GM12878 (cell line): Measurements from ENCODE around the gene MSI2. TPM values are rescaled to one million over a fixed set of nuclear protein-coding genes. Genes with fewer than 3 reads are reported as not detected.

Experiments
- ATAC-seq: fragments of 200-7000 bp; cut with Tn5 transposase; 3 replicates; pipeline ENCODE4 v1.9.1; 2020; ENCODE audit warnings: mild to moderate bottlenecking, moderate library complexity
- BruUV-seq: library from RNA; stranded (reverse); fragments of 400-500 nt; replicated peaks from 2 replicates; lab custom pipeline; 2021; lab: Mats Ljungman, UMichigan
- CTCF ChIA-PET: fragments of 300-600 bp; sonication (Branson Sonifier 250); formaldehyde crosslinking; extraction: SDS; loops from one replicate; lab custom pipeline; 2021; ENCODE audit warnings: inconsistent platforms; lab: Yijun Ruan, JAX
- POLR2A ChIA-PET: fragments of 350-600 bp; formaldehyde crosslinking; extraction: SDS; loops from one replicate; lab custom pipeline; 2021; ENCODE audit warnings: inconsistent platforms; lab: Charles Lee
- RAD21 ChIA-PET: fragments of 300-600 bp; sonication (Branson Sonifier 250); formaldehyde crosslinking; loops from one replicate; lab custom pipeline; 2023; ENCODE audit warnings: antibody characterized with exemption; ENCODE audit not compliant: unreplicated experiment; lab: Charles Lee
- SMC1A ChIA-PET: fragments of 300-600 bp; sonication (Branson Sonifier 250); formaldehyde crosslinking; loops from one replicate; lab custom pipeline; 2023; ENCODE audit not compliant: unreplicated experiment, uncharacterized antibody; lab: Charles Lee
- DNase-seq: peaks from one replicate; pipeline ENCODE4 v3.0.0-alpha.2; 2011; ENCODE audit warnings: low read depth, low spot score
- FAIRE-seq: peaks from 3 replicates; lab custom pipeline; 2011; peaks lifted over from hg19 to GRCh38; lab: Jason Lieb, UNC
- H2AFZ ChIP-seq: 2 replicates; pipeline ENCODE4 v1.6.0; 2011; ENCODE audit warnings: low read depth, low read length, control low read depth; ENCODE audit not compliant: control insufficient read depth
- H3K27ac ChIP-seq: 2 replicates; pipeline ENCODE4 v1.5.1; 2011; ENCODE audit warnings: control low read depth; ENCODE audit not compliant: control insufficient read depth, insufficient read depth
- H3K27me3 ChIP-seq, 2 experiments: replicated peaks in 1 of 2; 2 replicates each; pipeline versions ENCODE4 v1.6.0 to v1.6.1; 2011; ENCODE audit warnings: low read length in 1 of 2; ENCODE audit not compliant: control insufficient read depth in 2 of 2, insufficient read depth in 2 of 2
- H3K36me3 ChIP-seq, 2 experiments: 2 replicates each; pipeline ENCODE4 v1.5.1; 2011; ENCODE audit warnings: low read length in 1 of 2; ENCODE audit not compliant: control insufficient read depth in 2 of 2, insufficient read depth in 2 of 2
- H3K4me1 ChIP-seq: 2 replicates; pipeline ENCODE4 v1.6.1; 2011; ENCODE audit warnings: mild to moderate bottlenecking, low read length, moderate library complexity, mixed read lengths; ENCODE audit not compliant: control insufficient read depth, insufficient read depth
- H3K4me2 ChIP-seq: 2 replicates; pipeline ENCODE4 v1.6.0; 2011; ENCODE audit warnings: control low read depth; ENCODE audit not compliant: control insufficient read depth, insufficient read depth
- H3K4me3 ChIP-seq: fragments of 200-600 bp; sonication (generic); 2 replicates; pipeline ENCODE4 v1.5.1; 2016
- H3K79me2 ChIP-seq: 2 replicates; pipeline ENCODE4 v1.6.0; 2011; ENCODE audit warnings: low read length; ENCODE audit not compliant: control insufficient read depth, insufficient read depth
- H3K9ac ChIP-seq: 2 replicates; pipeline ENCODE4 v1.8.0; 2011; ENCODE audit warnings: low read length, control low read depth, mixed read lengths; ENCODE audit not compliant: control insufficient read depth, insufficient read depth
- H3K9me3 ChIP-seq: replicated peaks from 3 replicates; pipeline ENCODE4 v1.5.1; 2011; ENCODE audit warnings: mild to moderate bottlenecking, low read length; ENCODE audit not compliant: control insufficient read depth, insufficient read depth
- H4K20me1 ChIP-seq: 2 replicates; pipeline ENCODE4 v1.6.0; 2011; ENCODE audit not compliant: control insufficient read depth, insufficient read depth
- CUX1 ChIP-seq: IDR thresholded peaks from 2 replicates; pipeline ENCODE4 v1.6.1; 2012; ENCODE audit warnings: improper control_type of control experiment, low read depth, low read length; ENCODE audit not compliant: insufficient replicate concordance
- DPF2 ChIP-seq: fragments of 450-650 bp; IDR thresholded peaks from 2 replicates; pipeline ENCODE4 v1.6.1; 2017; ENCODE audit warnings: mild to moderate bottlenecking
- HDAC2 ChIP-seq: fragments of 200-600 bp; sonication (generic); IDR thresholded peaks from 2 replicates; pipeline ENCODE4 v1.6.1; 2017
- IKZF2 ChIP-seq, 2 experiments: fragments of 450-650 bp; IDR thresholded peaks; 2 replicates each; pipeline ENCODE4 v1.6.1; 2017; ENCODE audit warnings: mild to moderate bottlenecking in 2 of 2, moderate library complexity in 2 of 2
- KAT2A ChIP-seq: conservative IDR thresholded peaks from 2 replicates; pipeline ENCODE4 v1.6.1; 2011; ENCODE audit warnings: low read depth, low read length; ENCODE audit not compliant: control insufficient read depth
- NRF1 ChIP-seq: conservative IDR thresholded peaks from 2 replicates; pipeline ENCODE4 v1.6.1; 2011; ENCODE audit warnings: mild to moderate bottlenecking, low read depth, low read length, improper control_type of control experiment
- PML ChIP-seq: IDR thresholded peaks from 2 replicates; pipeline ENCODE4 v1.6.1; 2012; ENCODE audit warnings: low read length, inconsistent platforms
- ZNF622 ChIP-seq: fragments of 450-650 bp; IDR thresholded peaks from 2 replicates; pipeline ENCODE4 v1.6.1; 2017; ENCODE audit warnings: mild to moderate bottlenecking, inconsistent platforms
- WGBS: methylation state at CpG from one replicate; pipeline ENCODE4 v1.1.6; 2016; ENCODE audit warnings: low lambda C conversion rate; ENCODE audit not compliant: insufficient replicate concordance, insufficient coverage; ENCODE audit errors: missing lambda C conversion rate; 5-methylcytosine and 5-hydroxymethylcytosine counted together
- in situ Hi-C: fragments of 300-500 bp; cut with MboI; formaldehyde crosslinking; loops from 9 replicates; pipeline ENCODE4 v1.14.3; 2018; ENCODE audit warnings: mixed read lengths
- intact Hi-C: fragments of 100-400 bp; cut with micrococcal nuclease; formaldehyde crosslinking; loops from one replicate; pipeline ENCODE4 v1.14.2; 2022; ENCODE audit not compliant: unreplicated experiment
- polyA plus RNA-seq, 11 experiments: library from polyadenylated mRNA; depleted of rRNA in 4 of 11; unstranded in 6 of 11; stranded (reverse) in 5 of 11; fragments of >200 nt; fragmentation: Nextera tagmentation in 4 of 11; fragmentation: Illumina TruSeq in 1 of 11; extraction: Ambion mirVana in 4 of 11; extraction: Trizol in 1 of 11; gene quantifications; 1 replicate in 1 of 11; 2 replicates in 10 of 11; pipeline versions ENCODE4 v1.2.1 to v1.2.3, GENCODE V29; 2011 to 2016; ENCODE audit warnings: inconsistent platforms in 2 of 11, missing spikeins in 2 of 11, low read depth in 1 of 11
- total RNA-seq, 4 experiments: library from RNA; depleted of rRNA in 3 of 4; stranded (reverse); fragments of >200 nt in 3 of 4; fragmentation: Illumina TruSeq in 1 of 4; extraction: Trizol in 1 of 4; gene quantifications; 2 replicates each; pipeline versions ENCODE4 v1.2.1 to v1.2.3, GENCODE V29; 2013 to 2021
- TF ChIP-seq, protein P1 (sequence below): fragments of 450-650 bp; IDR thresholded peaks from 2 replicates; pipeline ENCODE4 v1.6.1; 2017; ENCODE audit warnings: mild to moderate bottlenecking, low read depth, inconsistent platforms; ENCODE audit not compliant: poor library complexity, severe bottlenecking
- TF ChIP-seq, protein P2 (sequence below): fragments of 450-650 bp; IDR thresholded peaks from 2 replicates; pipeline ENCODE4 v1.6.1; 2017; ENCODE audit warnings: low read depth, mild to moderate bottlenecking, moderate library complexity

Gene MSI2
- total and polyA plus RNA-seq, 10 of the 15 experiments (the other 5 are each of a cell fraction or from before 2014, with no cell fraction given) = 6.1 to 76.1 (median 42.0) TPM

DNA sequence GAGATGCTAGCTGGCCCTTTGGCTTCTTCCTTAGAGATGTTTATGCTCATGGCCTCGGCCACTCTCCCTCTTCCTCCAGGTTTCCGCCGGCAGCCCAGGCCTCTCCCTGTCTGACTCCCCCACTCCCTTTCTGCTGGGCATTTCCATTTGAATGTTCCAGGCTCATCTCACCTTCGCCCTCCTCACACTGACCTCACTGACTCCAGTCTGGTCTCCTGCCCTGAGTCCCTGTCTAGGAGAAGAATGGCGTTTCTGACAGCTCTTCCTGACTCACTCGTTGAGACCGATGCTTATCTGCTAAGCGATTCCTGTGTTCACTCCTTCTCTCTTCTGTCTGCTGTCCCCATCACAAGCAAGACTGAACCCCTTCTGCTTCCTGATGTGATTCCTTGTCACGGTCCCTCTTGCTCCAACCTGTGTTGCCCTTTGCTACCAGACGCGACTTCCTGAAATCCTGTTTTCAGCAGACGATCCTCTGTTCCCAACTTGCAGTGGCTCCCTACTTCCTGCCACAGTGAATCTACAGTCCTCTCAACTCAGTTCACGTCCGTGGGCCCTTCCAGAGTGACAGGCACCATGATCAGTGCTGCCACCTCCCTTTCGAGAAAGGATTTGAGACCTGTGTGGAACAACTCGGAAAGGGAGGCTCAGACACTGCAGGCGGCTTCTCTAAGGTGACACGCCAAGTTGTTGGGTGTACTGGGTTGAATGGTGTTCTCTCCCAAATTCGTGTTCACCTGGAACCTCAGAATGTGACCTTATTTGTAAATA is 176.4 kb downstream of the MSI2 start:
- 94% methylated on average over 19 of the region's 19 CpGs for WGBS
- Histone ChIP-seq H3K4me3 (no peak overlapping the region), H4K20me1 (no peaks in the 10 kb centered on the region), H3K36me3 (peaks cover 5 to 10% of the 10 kb centered on the region in 2 experiments; a peak in 3 of 4 replicates), H3K79me2 (peaks cover 11% of the 10 kb centered on the region), H3K9me3 (no peaks in the 10 kb centered on the region), H2AFZ (no peak overlapping the region)
- no peak for FAIRE-seq
- BruUV-seq = no TSS peak
- ChIA-PET RAD21 (interaction anchor here (1.0 to 1.5 kb wide), 2 partner anchors 22 to 94 kb away, joined by 3 read pairs; no protein-coding TSS in a partner anchor), SMC1A (interaction anchor here (0.5 to 2.2 kb wide), 4 partner anchors 8 to 1007 kb away, joined by 3 to 10 read pairs (median 6); no protein-coding TSS in a partner anchor), POLR2A (interaction anchor here (0.6 kb wide), 1 partner anchor 116 kb away, joined by 4 read pairs; no protein-coding TSS in a partner anchor)
- no peak for TF ChIP-seq PML
- TF ChIP-seq, protein P1, sequence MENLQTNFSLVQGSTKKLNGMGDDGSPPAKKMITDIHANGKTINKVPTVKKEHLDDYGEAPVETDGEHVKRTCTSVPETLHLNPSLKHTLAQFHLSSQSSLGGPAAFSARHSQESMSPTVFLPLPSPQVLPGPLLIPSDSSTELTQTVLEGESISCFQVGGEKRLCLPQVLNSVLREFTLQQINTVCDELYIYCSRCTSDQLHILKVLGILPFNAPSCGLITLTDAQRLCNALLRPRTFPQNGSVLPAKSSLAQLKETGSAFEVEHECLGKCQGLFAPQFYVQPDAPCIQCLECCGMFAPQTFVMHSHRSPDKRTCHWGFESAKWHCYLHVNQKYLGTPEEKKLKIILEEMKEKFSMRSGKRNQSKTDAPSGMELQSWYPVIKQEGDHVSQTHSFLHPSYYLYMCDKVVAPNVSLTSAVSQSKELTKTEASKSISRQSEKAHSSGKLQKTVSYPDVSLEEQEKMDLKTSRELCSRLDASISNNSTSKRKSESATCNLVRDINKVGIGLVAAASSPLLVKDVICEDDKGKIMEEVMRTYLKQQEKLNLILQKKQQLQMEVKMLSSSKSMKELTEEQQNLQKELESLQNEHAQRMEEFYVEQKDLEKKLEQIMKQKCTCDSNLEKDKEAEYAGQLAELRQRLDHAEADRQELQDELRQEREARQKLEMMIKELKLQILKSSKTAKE = no peak
- TF ChIP-seq CUX1 = no peak
- TF ChIP-seq IKZF2 (IDR thresholded peaks at IDR 0.05) = no peak
- TF ChIP-seq ZNF622 = no peak
- no peak for TF ChIP-seq NRF1
- TF ChIP-seq, protein P2, sequence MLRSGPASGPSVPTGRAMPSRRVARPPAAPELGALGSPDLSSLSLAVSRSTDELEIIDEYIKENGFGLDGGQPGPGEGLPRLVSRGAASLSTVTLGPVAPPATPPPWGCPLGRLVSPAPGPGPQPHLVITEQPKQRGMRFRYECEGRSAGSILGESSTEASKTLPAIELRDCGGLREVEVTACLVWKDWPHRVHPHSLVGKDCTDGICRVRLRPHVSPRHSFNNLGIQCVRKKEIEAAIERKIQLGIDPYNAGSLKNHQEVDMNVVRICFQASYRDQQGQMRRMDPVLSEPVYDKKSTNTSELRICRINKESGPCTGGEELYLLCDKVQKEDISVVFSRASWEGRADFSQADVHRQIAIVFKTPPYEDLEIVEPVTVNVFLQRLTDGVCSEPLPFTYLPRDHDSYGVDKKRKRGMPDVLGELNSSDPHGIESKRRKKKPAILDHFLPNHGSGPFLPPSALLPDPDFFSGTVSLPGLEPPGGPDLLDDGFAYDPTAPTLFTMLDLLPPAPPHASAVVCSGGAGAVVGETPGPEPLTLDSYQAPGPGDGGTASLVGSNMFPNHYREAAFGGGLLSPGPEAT = no peak
- no peak for TF ChIP-seq KAT2A
- TF ChIP-seq HDAC2 = no peak
- no peak for TF ChIP-seq DPF2
- TF ChIP-seq, all 136 proteins: peak for 0
- CTCF ChIA-PET = interaction anchor here (1.4 to 1.5 kb wide), 2 partner anchors 188 to 190 kb away, joined by 3 to 6 read pairs; no protein-coding TSS in a partner anchor
- Histone ChIP-seq H3K9ac (no peak overlapping the region), H3K4me2 (no peak overlapping the region), H3K27ac (no peak overlapping the region), H3K4me1 (peaks cover 10% of the 10 kb centered on the region), H3K27me3 (no peaks in the 10 kb centered on the region)
- no peak for ATAC-seq
- in situ Hi-C loops (no loop called here), intact Hi-C loops (no loop called here)
- DNase-seq = no peak
